IMR-90 (cell line): ENCODE data around the gene KIRREL1. TPM values are rescaled to one million over a fixed set of nuclear protein-coding genes. Genes with fewer than 3 reads are reported as not detected.

Source experiments
- ATAC-seq: fragments of 200-7000 bp; cut with Tn5 transposase; 2 replicates; pipeline ENCODE4 v1.9.1; 2020; ENCODE audit warnings: low read depth, mild to moderate bottlenecking, moderate library complexity
- BruUV-seq: library from RNA; stranded (reverse); fragments of 400-500 nt; replicated peaks from 2 replicates; lab custom pipeline; 2021; lab: Mats Ljungman, UMichigan
- CTCF ChIA-PET: fragments of 300-600 bp; formaldehyde crosslinking; extraction: SDS; loops from one replicate; lab custom pipeline; 2021; ENCODE audit warnings: antibody characterized with exemption; lab: Yijun Ruan, JAX
- POLR2A ChIA-PET: fragments of 300-600 bp; sonication (Branson Sonifier 250); formaldehyde crosslinking; loops from one replicate; lab custom pipeline; 2022; ENCODE audit warnings: antibody characterized with exemption; ENCODE audit not compliant: unreplicated experiment; lab: Charles Lee
- DNase-seq: peaks from one replicate; pipeline ENCODE4 v3.0.0; 2013
- H2AFZ ChIP-seq: replicated peaks from 2 replicates; pipeline ENCODE3; 2013; ENCODE audit warnings: low read length, mild to moderate bottlenecking; ENCODE audit not compliant: poor library complexity
- H2AK5ac ChIP-seq: 2 replicates; pipeline ENCODE4 v1.6.1; 2013; ENCODE audit warnings: low read depth, low read length, inconsistent platforms
- H2AK9ac ChIP-seq: replicated peaks from 2 replicates; pipeline ENCODE3; 2013; ENCODE audit warnings: mild to moderate bottlenecking, low read depth, low read length, moderate library complexity; ENCODE audit not compliant: poor library complexity
- H2BK120ac ChIP-seq: 2 replicates; pipeline ENCODE4 v1.6.1; 2013; ENCODE audit warnings: low read depth, low read length, inconsistent platforms
- H2BK15ac ChIP-seq: 3 replicates; pipeline ENCODE4 v1.6.1; 2013; ENCODE audit warnings: low read depth, low read length, inconsistent platforms
- H2BK20ac ChIP-seq: 2 replicates; pipeline ENCODE4 v1.6.1; 2013; ENCODE audit warnings: low read depth, mild to moderate bottlenecking, inconsistent platforms, low read length, moderate library complexity
- H2BK5ac ChIP-seq: 2 replicates; pipeline ENCODE4 v1.6.1; 2013; ENCODE audit warnings: mild to moderate bottlenecking, low read depth, low read length, inconsistent platforms; ENCODE audit not compliant: poor library complexity, severe bottlenecking
- H3K14ac ChIP-seq: replicated peaks from 2 replicates; pipeline ENCODE4 v1.6.1; 2013; ENCODE audit warnings: low read depth, low read length, inconsistent platforms
- H3K18ac ChIP-seq: 2 replicates; pipeline ENCODE4 v1.6.1; 2013; ENCODE audit warnings: low read depth, low read length, control low read depth
- H3K23ac ChIP-seq: 2 replicates; pipeline ENCODE4 v1.6.1; 2013; ENCODE audit warnings: low read depth, low read length, inconsistent platforms
- H3K27ac ChIP-seq: 2 replicates; pipeline ENCODE4 v1.5.1; 2013; ENCODE audit warnings: mild to moderate bottlenecking, control low read depth, low read length; ENCODE audit not compliant: insufficient read depth
- H3K27me3 ChIP-seq: 2 replicates; pipeline ENCODE4 v1.6.1; 2013; ENCODE audit warnings: low read length; ENCODE audit not compliant: control insufficient read depth, insufficient read depth
- H3K36me3 ChIP-seq: 2 replicates; pipeline ENCODE4 v1.6.1; 2013; ENCODE audit warnings: low read length, mixed read lengths; ENCODE audit not compliant: control insufficient read depth, insufficient read depth
- H3K4ac ChIP-seq: 2 replicates; pipeline ENCODE4 v1.6.1; 2013; ENCODE audit warnings: low read depth, low read length, inconsistent platforms
- H3K4me1 ChIP-seq: 2 replicates; pipeline ENCODE4 v1.6.1; 2013; ENCODE audit warnings: low read length, mixed read lengths; ENCODE audit not compliant: control insufficient read depth, insufficient read depth
- H3K4me2 ChIP-seq: 2 replicates; pipeline ENCODE4 v1.6.1; 2013; ENCODE audit warnings: low read depth, mild to moderate bottlenecking, control low read depth, low read length, moderate library complexity
- H3K4me3 ChIP-seq: 2 replicates; pipeline ENCODE4 v1.5.1; 2013; ENCODE audit warnings: low read depth, mild to moderate bottlenecking, control low read depth, low read length, moderate library complexity; ENCODE audit not compliant: insufficient read depth
- H3K56ac ChIP-seq: 2 replicates; pipeline ENCODE4 v1.6.1; 2013; ENCODE audit warnings: low read length, inconsistent platforms; ENCODE audit not compliant: insufficient read depth; ENCODE audit errors: extremely low read depth
- H3K79me1 ChIP-seq, 2 experiments: 2 replicates each; pipeline ENCODE4 v1.6.1; 2013; ENCODE audit warnings: low read length in 2 of 2, inconsistent platforms in 1 of 2, low read depth in 1 of 2
- H3K9ac ChIP-seq: 2 replicates; pipeline ENCODE4 v1.6.1; 2013; ENCODE audit warnings: low read depth, low read length, control low read depth
- H3K9me1 ChIP-seq: 2 replicates; pipeline ENCODE4 v1.6.1; 2013; ENCODE audit warnings: low read length, inconsistent platforms; ENCODE audit not compliant: insufficient read depth
- H3K9me3 ChIP-seq: 2 replicates; pipeline ENCODE4 v1.6.1; 2013; ENCODE audit warnings: low read length; ENCODE audit not compliant: control insufficient read depth, insufficient read depth
- H4K20me1 ChIP-seq: 2 replicates; pipeline ENCODE4 v1.6.1; 2013; ENCODE audit warnings: low read length, inconsistent platforms; ENCODE audit not compliant: insufficient read depth
- H4K5ac ChIP-seq: 2 replicates; pipeline ENCODE4 v1.6.1; 2013; ENCODE audit warnings: mild to moderate bottlenecking, low read depth, low read length, control low read depth
- H4K8ac ChIP-seq, 2 experiments: 2 replicates each; pipeline ENCODE4 v1.6.1; 2013; ENCODE audit warnings: low read depth in 2 of 2, low read length in 2 of 2, control low read depth in 1 of 2, inconsistent platforms in 1 of 2
- H4K91ac ChIP-seq: 2 replicates; pipeline ENCODE4 v1.6.1; 2013; ENCODE audit warnings: low read depth, low read length, inconsistent platforms; ENCODE audit not compliant: insufficient read depth
- BHLHE40 ChIP-seq: fragments of 150-350 bp; IDR thresholded peaks from 2 replicates; pipeline ENCODE4 v1.6.1; 2016; ENCODE audit warnings: mild to moderate bottlenecking, low read depth, low read length
- CEBPB ChIP-seq: IDR thresholded peaks from 2 replicates; pipeline ENCODE4 v1.6.1; 2012; ENCODE audit warnings: low read depth, low read length, improper control_type of control experiment
- CHD1 ChIP-seq: IDR thresholded peaks from 2 replicates; pipeline ENCODE4 v1.6.1; 2012; ENCODE audit warnings: low read depth, low read length, improper control_type of control experiment
- FOS ChIP-seq: fragments of 150-350 bp; IDR thresholded peaks from 2 replicates; pipeline ENCODE4 v1.6.1; 2016; ENCODE audit warnings: low read depth, low read length
- MAFK ChIP-seq: IDR thresholded peaks from 2 replicates; pipeline ENCODE4 v1.6.1; 2012; ENCODE audit warnings: low read depth, low read length, improper control_type of control experiment
- MAZ ChIP-seq: IDR thresholded peaks from 2 replicates; pipeline ENCODE4 v1.6.1; 2012; ENCODE audit warnings: low read depth, mild to moderate bottlenecking, low read length, improper control_type of control experiment, moderate library complexity, borderline replicate concordance
- MXI1 ChIP-seq: IDR thresholded peaks from 2 replicates; pipeline ENCODE4 v1.6.1; 2012; ENCODE audit warnings: low read depth, mild to moderate bottlenecking, low read length, moderate library complexity, borderline replicate concordance
- NFE2L2 ChIP-seq: fragments of 150-350 bp; IDR thresholded peaks from 2 replicates; pipeline ENCODE4 v1.6.1; 2016; ENCODE audit warnings: low read depth, mild to moderate bottlenecking, low read length
- POLR2A ChIP-seq: IDR thresholded peaks from 2 replicates; pipeline ENCODE4 v1.6.1; 2012; ENCODE audit warnings: mild to moderate bottlenecking, low read depth, low read length
- RAD21 ChIP-seq: IDR thresholded peaks from 2 replicates; pipeline ENCODE4 v1.6.1; 2012; ENCODE audit warnings: low read length, improper control_type of control experiment
- RCOR1 ChIP-seq: IDR thresholded peaks from 2 replicates; pipeline ENCODE4 v1.6.1; 2012; ENCODE audit warnings: mild to moderate bottlenecking, low read length, improper control_type of control experiment; ENCODE audit not compliant: insufficient replicate concordance
- RFX5 ChIP-seq: IDR thresholded peaks from 2 replicates; pipeline ENCODE4 v1.8.0; 2012; ENCODE audit warnings: low read depth, mild to moderate bottlenecking, low read length, moderate library complexity
- SMC3 ChIP-seq: fragments of 150-350 bp; IDR thresholded peaks from 2 replicates; pipeline ENCODE4 v1.6.1; 2016; ENCODE audit warnings: low read depth, mild to moderate bottlenecking, antibody characterized with exemption, low read length, moderate library complexity
- WGBS, 2 experiments: methylation state at CpG; one replicate each; pipeline versions ENCODE4 v1.1.5 to v1.1.7; 2013; ENCODE audit warnings: missing lambda C conversion rate in 2 of 2; ENCODE audit not compliant: insufficient read length in 1 of 2; ENCODE audit errors: extremely low coverage in 2 of 2; 5-methylcytosine and 5-hydroxymethylcytosine counted together
- dilution Hi-C: fragments of 300-500 bp; cut with HindIII; formaldehyde crosslinking; loops from one replicate; pipeline ENCODE4 v1.14.3; 2018; ENCODE audit warnings: low sequenced_read_pairs; ENCODE audit not compliant: unreplicated experiment
- in situ Hi-C: fragments of 300-500 bp; cut with MboI; formaldehyde crosslinking; loops from 3 replicates; pipeline ENCODE4 v1.14.3; 2019; ENCODE audit warnings: low sequenced_read_pairs, inconsistent platforms, mixed read lengths
- intact Hi-C: fragments of 100-400 bp; cut with micrococcal nuclease; formaldehyde crosslinking; loops from 2 replicates; pipeline ENCODE4 v1.10.0; 2022
- polyA plus RNA-seq, 3 experiments: library from polyadenylated mRNA; depleted of rRNA; stranded (reverse); fragments of >200 nt; gene quantifications; 2 replicates each; pipeline ENCODE4 v1.2.3, GENCODE V29; 2012; ENCODE audit warnings: low replicate concordance in 1 of 3
- total RNA-seq: library from RNA; depleted of rRNA; stranded (reverse); fragments of >200 nt; gene quantifications from 2 replicates; pipeline ENCODE4 v1.2.3, GENCODE V29; 2012
- TF ChIP-seq, protein P1 (sequence below): fragments of 150-350 bp; IDR thresholded peaks from 2 replicates; pipeline ENCODE4 v1.6.1; 2016; ENCODE audit warnings: low read depth, mild to moderate bottlenecking, low read length, moderate library complexity, borderline replicate concordance
- TF ChIP-seq, protein P2 (sequence below): conservative IDR thresholded peaks from 2 replicates; pipeline ENCODE4 v1.5.1; 2012; ENCODE audit warnings: mild to moderate bottlenecking, low read depth, low read length, improper control_type of control experiment
- TF ChIP-seq, protein P3 (sequence below): fragments of 150-350 bp; IDR thresholded peaks from 2 replicates; pipeline ENCODE4 v1.6.1; 2017; ENCODE audit warnings: mild to moderate bottlenecking, antibody characterized with exemption, low read length, low read depth

KIRREL1 gene
- total and polyA plus RNA-seq, 2 of the 4 experiments (the other 2 are of a cell fraction), result 58.1 to 64.7 TPM

DNA sequence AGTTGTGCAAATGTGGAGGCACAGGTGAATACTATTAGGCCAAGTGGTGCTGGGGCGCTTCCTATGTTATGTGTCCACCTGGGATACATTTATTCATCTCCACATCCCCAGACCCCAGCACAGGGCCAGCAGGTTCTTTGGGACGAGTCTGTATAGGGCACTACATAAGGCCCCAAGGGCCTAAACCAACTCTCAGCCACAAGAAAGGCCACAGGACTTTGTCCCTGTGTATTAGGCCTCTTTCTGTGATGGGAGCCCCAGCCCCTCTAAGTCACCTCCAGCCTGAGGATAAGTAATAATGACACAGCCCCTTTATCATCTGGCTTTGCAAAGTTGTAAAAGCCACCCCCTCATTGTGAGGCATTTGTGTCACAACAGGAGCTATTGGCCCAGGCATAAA lies 108.0 kb downstream of the KIRREL1 start:
- Histone ChIP-seq H4K5ac (no peak overlapping the region), H3K4me2 (no peak overlapping the region), H2BK15ac (no peak overlapping the region), H3K36me3 (peaks cover 8% of the 10 kb centered on the region; the same call in 1 of the 2 replicates), H3K9me1 (peaks cover 15% of the 10 kb centered on the region), H3K4ac (no peak overlapping the region), H2BK5ac (no peak overlapping the region), H3K23ac (no peak overlapping the region; the same call in 1 of the 2 replicates), H2AFZ (no peak overlapping the region), H3K56ac (no peak overlapping the region), H3K27me3 (peaks cover 6% of the 10 kb centered on the region), H3K18ac (no peak overlapping the region), H3K27ac (no peak overlapping the region), H2AK5ac (no peak overlapping the region), H2BK120ac (no peak overlapping the region), H2BK20ac (no peak overlapping the region), H4K91ac (no peak overlapping the region), H2AK9ac (no peak overlapping the region), H4K8ac (no peak overlapping the region), H3K9me3 (no peaks in the 10 kb centered on the region), H3K9ac (no peak overlapping the region), H3K4me1 (peaks cover 4% of the 10 kb centered on the region), H3K4me3 (no peak overlapping the region), H3K79me1 (0 out of 4 replicates have a peak, but pooled peaks cover 0 to 4% of the 10 kb centered on the region in 2 experiments), H4K20me1 (peaks cover 15% of the 10 kb centered on the region), H3K14ac (no peak overlapping the region)
- 100% methylated on average over 1 of the region's 2 CpGs; no CpG with 5 or more reads in 1 of the 2 experiments for WGBS, 2 experiments
- in situ Hi-C loops, result no loop called here
- no peak; the same call in 1 of the 2 replicates for ATAC-seq
- BruUV-seq, result no TSS peak
- ChIA-PET CTCF (interaction anchor here (0.7 kb wide), 1 partner anchor 12 kb away, joined by 3 read pairs; no protein-coding TSS in a partner anchor), POLR2A (no interaction called here)
- TF ChIP-seq MAZ, result no peak
- TF ChIP-seq, protein P1, sequence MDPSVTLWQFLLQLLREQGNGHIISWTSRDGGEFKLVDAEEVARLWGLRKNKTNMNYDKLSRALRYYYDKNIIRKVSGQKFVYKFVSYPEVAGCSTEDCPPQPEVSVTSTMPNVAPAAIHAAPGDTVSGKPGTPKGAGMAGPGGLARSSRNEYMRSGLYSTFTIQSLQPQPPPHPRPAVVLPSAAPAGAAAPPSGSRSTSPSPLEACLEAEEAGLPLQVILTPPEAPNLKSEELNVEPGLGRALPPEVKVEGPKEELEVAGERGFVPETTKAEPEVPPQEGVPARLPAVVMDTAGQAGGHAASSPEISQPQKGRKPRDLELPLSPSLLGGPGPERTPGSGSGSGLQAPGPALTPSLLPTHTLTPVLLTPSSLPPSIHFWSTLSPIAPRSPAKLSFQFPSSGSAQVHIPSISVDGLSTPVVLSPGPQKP, result no peak
- TF ChIP-seq, protein P2, sequence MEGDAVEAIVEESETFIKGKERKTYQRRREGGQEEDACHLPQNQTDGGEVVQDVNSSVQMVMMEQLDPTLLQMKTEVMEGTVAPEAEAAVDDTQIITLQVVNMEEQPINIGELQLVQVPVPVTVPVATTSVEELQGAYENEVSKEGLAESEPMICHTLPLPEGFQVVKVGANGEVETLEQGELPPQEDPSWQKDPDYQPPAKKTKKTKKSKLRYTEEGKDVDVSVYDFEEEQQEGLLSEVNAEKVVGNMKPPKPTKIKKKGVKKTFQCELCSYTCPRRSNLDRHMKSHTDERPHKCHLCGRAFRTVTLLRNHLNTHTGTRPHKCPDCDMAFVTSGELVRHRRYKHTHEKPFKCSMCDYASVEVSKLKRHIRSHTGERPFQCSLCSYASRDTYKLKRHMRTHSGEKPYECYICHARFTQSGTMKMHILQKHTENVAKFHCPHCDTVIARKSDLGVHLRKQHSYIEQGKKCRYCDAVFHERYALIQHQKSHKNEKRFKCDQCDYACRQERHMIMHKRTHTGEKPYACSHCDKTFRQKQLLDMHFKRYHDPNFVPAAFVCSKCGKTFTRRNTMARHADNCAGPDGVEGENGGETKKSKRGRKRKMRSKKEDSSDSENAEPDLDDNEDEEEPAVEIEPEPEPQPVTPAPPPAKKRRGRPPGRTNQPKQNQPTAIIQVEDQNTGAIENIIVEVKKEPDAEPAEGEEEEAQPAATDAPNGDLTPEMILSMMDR, result no peak
- TF ChIP-seq RCOR1, result no peak
- TF ChIP-seq, protein P3, sequence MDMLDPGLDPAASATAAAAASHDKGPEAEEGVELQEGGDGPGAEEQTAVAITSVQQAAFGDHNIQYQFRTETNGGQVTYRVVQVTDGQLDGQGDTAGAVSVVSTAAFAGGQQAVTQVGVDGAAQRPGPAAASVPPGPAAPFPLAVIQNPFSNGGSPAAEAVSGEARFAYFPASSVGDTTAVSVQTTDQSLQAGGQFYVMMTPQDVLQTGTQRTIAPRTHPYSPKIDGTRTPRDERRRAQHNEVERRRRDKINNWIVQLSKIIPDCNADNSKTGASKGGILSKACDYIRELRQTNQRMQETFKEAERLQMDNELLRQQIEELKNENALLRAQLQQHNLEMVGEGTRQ, result no peak
- no peak for TF ChIP-seq RAD21
- TF ChIP-seq RFX5, result no peak
- no peak for TF ChIP-seq MXI1
- no peak for TF ChIP-seq MAFK
- no peak for TF ChIP-seq CHD1
- no peak for TF ChIP-seq CEBPB
- no peak for TF ChIP-seq BHLHE40
- no peak for TF ChIP-seq POLR2A
- no peak for TF ChIP-seq SMC3
- TF ChIP-seq NFE2L2, result no peak
- TF ChIP-seq FOS, result no peak
- dilution Hi-C loops, result no loop called here
- intact Hi-C loops, result no loop called here
- DNase-seq, result peak; percentile 8
